ENCODE measurements around the gene SERINC2.
"Not testable (repeated sequence)": the region's sequence is repeated elsewhere in the genome, so short reads cannot be mapped to it uniquely, and the experiment has no call there.

SERINC2 gene

GRCh38 chr1:31428436-31429221 is 15.6 kb downstream of the SERINC2 start:
- Histone ChIP-seq H3K36me3 (ENCODE audit: insufficient read depth, low read length) (no peaks in the 10 kb centered on the region), H3K4me1 (ENCODE audit: insufficient read depth, low read length) (no peaks in the 10 kb centered on the region)

GRCh38 chr1:31429583-31429982 is 16.6 kb downstream of the SERINC2 start:
- Histone ChIP-seq H3K27ac (ENCODE audit: low read depth, low read length) (no peak overlapping the region), H3K4me1 (ENCODE audit: insufficient read depth, low read length) (no peaks in the 10 kb centered on the region), H3K9ac (ENCODE audit: low read length) (no peak overlapping the region), H3K27me3 (ENCODE audit: control insufficient read depth in 1 of 2, insufficient read depth in 2 of 2, low read length in 2 of 2) (peaks cover 0 to 4% of the 10 kb centered on the region in 2 donors), H3K9me3 (ENCODE audit: low read length) (no peaks in the 10 kb centered on the region), H3K36me3 (ENCODE audit: insufficient read depth, low read length) (no peaks in the 10 kb centered on the region), H3K4me3 (ENCODE audit: low read depth in 1 of 2, low read length in 2 of 2) (no peak overlapping the region)

More at GRCh38 chr1:31428436-31429221, 15.6 kb downstream of the SERINC2 start:
- no peak overlapping the region for H3K4me3 ChIP-seq (ENCODE audit: low read depth in 1 of 2, low read length in 2 of 2)
- H3K27me3 ChIP-seq (ENCODE audit: control insufficient read depth in 1 of 2, insufficient read depth in 2 of 2, low read length in 2 of 2), result peaks cover 0 to 4% of the 10 kb centered on the region in 2 donors
- H3K9ac ChIP-seq (ENCODE audit: low read length), result no peak overlapping the region
- no peaks in the 10 kb centered on the region for H3K9me3 ChIP-seq (ENCODE audit: low read length)
- H3K27ac ChIP-seq (ENCODE audit: low read depth, low read length), result no peak overlapping the region

GRCh38 chr1:31431351-31432257 is 18.6 kb downstream of the SERINC2 start:
- not testable (repeated sequence) for H3K4me3 ChIP-seq (ENCODE audit: low read depth in 1 of 2, low read length in 2 of 2); H3K27me3 ChIP-seq (ENCODE audit: control insufficient read depth in 1 of 2, insufficient read depth in 2 of 2, low read length in 2 of 2); H3K27ac ChIP-seq (ENCODE audit: low read depth, low read length); H3K9ac ChIP-seq (ENCODE audit: low read length); H3K4me1 ChIP-seq (ENCODE audit: insufficient read depth, low read length); H3K9me3 ChIP-seq (ENCODE audit: low read length); H3K36me3 ChIP-seq (ENCODE audit: insufficient read depth, low read length)

- Histone ChIP-seq H3K9me3 (ENCODE audit: low read length) (no peaks in the 10 kb centered on the region), H3K36me3 (ENCODE audit: insufficient read depth, low read length) (no peaks in the 10 kb centered on the region), H3K9ac (ENCODE audit: low read length) (no peak overlapping the region), H3K4me1 (ENCODE audit: insufficient read depth, low read length) (no peaks in the 10 kb centered on the region), H3K27me3 (ENCODE audit: control insufficient read depth in 1 of 2, insufficient read depth in 2 of 2, low read length in 2 of 2) (peaks cover 0 to 4% of the 10 kb centered on the region in 2 donors), H3K27ac (ENCODE audit: low read depth, low read length) (no peak overlapping the region), H3K4me3 (ENCODE audit: low read depth in 1 of 2, low read length in 2 of 2) (no peak overlapping the region)
Measured at GRCh38 chr1:31432592-31433395, 19.8 kb downstream of the SERINC2 start.

GRCh38 chr1:31433396-31433930 is 20.4 kb downstream of the SERINC2 start:
- Histone ChIP-seq H3K36me3 (ENCODE audit: insufficient read depth, low read length) (no peaks in the 10 kb centered on the region), H3K27me3 (ENCODE audit: control insufficient read depth in 1 of 2, insufficient read depth in 2 of 2, low read length in 2 of 2) (peaks cover 0 to 4% of the 10 kb centered on the region in 2 donors), H3K4me1 (ENCODE audit: insufficient read depth, low read length) (no peaks in the 10 kb centered on the region), H3K9ac (ENCODE audit: low read length) (no peak overlapping the region), H3K27ac (ENCODE audit: low read depth, low read length) (no peak overlapping the region), H3K9me3 (ENCODE audit: low read length) (no peaks in the 10 kb centered on the region), H3K4me3 (ENCODE audit: low read depth in 1 of 2, low read length in 2 of 2) (no peak overlapping the region)

- no peak overlapping the region for H3K27ac ChIP-seq (ENCODE audit: low read depth, low read length)
- no peaks in the 10 kb centered on the region for H3K36me3 ChIP-seq (ENCODE audit: insufficient read depth, low read length)
- no peaks in the 10 kb centered on the region for H3K4me1 ChIP-seq (ENCODE audit: insufficient read depth, low read length)
- H3K27me3 ChIP-seq (ENCODE audit: control insufficient read depth in 1 of 2, insufficient read depth in 2 of 2, low read length in 2 of 2), result peaks cover 0 to 4% of the 10 kb centered on the region in 2 donors
- no peaks in the 10 kb centered on the region for H3K9me3 ChIP-seq (ENCODE audit: low read length)
- no peak overlapping the region for H3K9ac ChIP-seq (ENCODE audit: low read length)
- no peak overlapping the region for H3K4me3 ChIP-seq (ENCODE audit: low read depth in 1 of 2, low read length in 2 of 2)
Measured at GRCh38 chr1:31434101-31434871, 21.3 kb downstream of the SERINC2 start.

GRCh38 chr1:31434979-31435378 is 22.0 kb downstream of the SERINC2 start:
- Histone ChIP-seq H3K27ac (ENCODE audit: low read depth, low read length) (no peak overlapping the region), H3K4me1 (ENCODE audit: insufficient read depth, low read length) (no peaks in the 10 kb centered on the region), H3K4me3 (ENCODE audit: low read depth in 1 of 2, low read length in 2 of 2) (no peak overlapping the region)

GRCh38 chr1:31435471-31436409 is 22.7 kb downstream of the SERINC2 start:
- Histone ChIP-seq H3K36me3 (ENCODE audit: insufficient read depth, low read length) (no peaks in the 10 kb centered on the region), H3K27ac (ENCODE audit: low read depth, low read length) (no peak overlapping the region), H3K27me3 (ENCODE audit: control insufficient read depth in 1 of 2, insufficient read depth in 2 of 2, low read length in 2 of 2) (peaks cover 0 to 4% of the 10 kb centered on the region in 2 donors)

More at GRCh38 chr1:31434979-31435378, 22.0 kb downstream of the SERINC2 start:
- Histone ChIP-seq H3K36me3 (ENCODE audit: insufficient read depth, low read length) (no peaks in the 10 kb centered on the region), H3K9ac (ENCODE audit: low read length) (no peak overlapping the region), H3K27me3 (ENCODE audit: control insufficient read depth in 1 of 2, insufficient read depth in 2 of 2, low read length in 2 of 2) (peaks cover 0 to 4% of the 10 kb centered on the region in 2 donors), H3K9me3 (ENCODE audit: low read length) (no peaks in the 10 kb centered on the region)

GRCh38 chr1:31436596-31437432 is 23.8 kb downstream of the SERINC2 start:
- Histone ChIP-seq H3K36me3 (ENCODE audit: insufficient read depth, low read length) (no peaks in the 10 kb centered on the region), H3K9me3 (ENCODE audit: low read length) (no peaks in the 10 kb centered on the region), H3K27ac (ENCODE audit: low read depth, low read length) (no peak overlapping the region), H3K9ac (ENCODE audit: low read length) (no peak overlapping the region), H3K4me3 (ENCODE audit: low read depth in 1 of 2, low read length in 2 of 2) (no peak overlapping the region), H3K27me3 (ENCODE audit: control insufficient read depth in 1 of 2, insufficient read depth in 2 of 2, low read length in 2 of 2) (peaks cover 0 to under 1% of the 10 kb centered on the region in 2 donors), H3K4me1 (ENCODE audit: insufficient read depth, low read length) (no peaks in the 10 kb centered on the region)

More at GRCh38 chr1:31435471-31436409, 22.7 kb downstream of the SERINC2 start:
- Histone ChIP-seq H3K4me1 (ENCODE audit: insufficient read depth, low read length) (no peaks in the 10 kb centered on the region), H3K9me3 (ENCODE audit: low read length) (no peaks in the 10 kb centered on the region), H3K9ac (ENCODE audit: low read length) (no peak overlapping the region), H3K4me3 (ENCODE audit: low read depth in 1 of 2, low read length in 2 of 2) (no peak overlapping the region)
